GM20431 (cell line): ENCODE results near the gene GPC5.
"Not testable (repeated sequence)": the region's sequence is repeated elsewhere in the genome, so short reads cannot be mapped to it uniquely, and the experiment has no call there.

Experiments
- in situ Hi-C: fragments of 300-500 bp; cut with MseI, MboI; formaldehyde crosslinking; loops from one replicate; pipeline ENCODE4 v1.15.0; 2020; ENCODE audit warnings: low sequenced_read_pairs; ENCODE audit not compliant: unreplicated experiment

The GPC5 gene

DNA sequence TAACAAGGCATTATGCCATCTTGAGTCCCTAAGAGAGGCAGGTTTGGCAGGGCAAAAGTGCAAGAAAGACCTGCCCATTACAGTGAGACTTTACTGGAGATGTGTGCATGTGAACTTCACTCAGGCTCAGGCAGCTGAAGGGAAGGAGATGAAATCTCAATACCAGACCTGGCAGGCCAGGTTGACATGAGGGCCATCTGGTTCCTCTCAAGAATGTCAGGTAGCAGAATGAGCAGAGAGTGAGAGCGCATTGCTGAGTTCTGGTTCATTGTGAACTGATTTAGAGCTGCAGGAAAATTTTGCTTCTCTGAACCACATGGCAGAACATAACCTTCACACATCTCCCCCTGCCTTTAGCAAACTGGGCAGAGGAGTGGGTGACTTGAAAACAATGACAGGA lies 406.3 kb downstream of the GPC5 start:
- in situ Hi-C loops: no loop called here

DNA sequence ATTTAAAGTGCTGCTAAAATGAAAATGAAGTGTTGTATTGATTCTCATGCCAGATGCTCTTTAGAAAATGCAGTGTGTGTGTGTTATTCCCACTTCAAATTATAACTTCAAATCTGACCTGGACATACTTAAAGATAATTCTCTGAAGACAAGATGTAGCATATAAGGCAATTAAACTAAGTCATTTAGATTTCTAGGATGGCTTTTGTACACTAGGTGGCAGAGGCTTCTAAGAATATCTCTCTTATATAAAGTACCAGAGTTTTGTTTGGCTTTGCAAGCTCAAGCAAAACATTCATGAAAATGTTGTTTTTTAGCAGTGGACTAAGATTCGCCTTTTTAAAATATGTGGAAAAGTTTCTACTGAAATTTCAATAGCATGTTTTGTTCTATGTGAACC lies 407.2 kb downstream of the GPC5 start:
- in situ Hi-C loops: no loop called here

DNA sequence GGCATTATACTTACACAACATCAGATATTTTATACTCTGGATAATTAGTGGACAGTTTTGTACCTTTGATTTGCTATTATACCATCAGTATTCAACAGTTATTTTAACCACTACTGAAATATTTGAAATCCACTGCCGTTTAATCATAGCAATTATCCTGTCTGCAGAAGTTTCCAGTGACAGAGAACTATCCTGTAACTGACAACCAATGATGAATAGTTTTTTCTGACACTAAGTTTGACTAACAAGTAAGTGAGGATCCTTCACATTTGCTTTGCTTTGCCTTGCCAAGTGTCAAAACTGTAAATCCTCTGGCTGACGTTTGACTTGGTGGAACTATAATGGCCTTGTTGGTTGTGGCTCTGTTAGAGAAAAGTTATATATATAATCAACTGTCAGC lies 410.7 kb downstream of the GPC5 start:
- in situ Hi-C loops: no loop called here

DNA sequence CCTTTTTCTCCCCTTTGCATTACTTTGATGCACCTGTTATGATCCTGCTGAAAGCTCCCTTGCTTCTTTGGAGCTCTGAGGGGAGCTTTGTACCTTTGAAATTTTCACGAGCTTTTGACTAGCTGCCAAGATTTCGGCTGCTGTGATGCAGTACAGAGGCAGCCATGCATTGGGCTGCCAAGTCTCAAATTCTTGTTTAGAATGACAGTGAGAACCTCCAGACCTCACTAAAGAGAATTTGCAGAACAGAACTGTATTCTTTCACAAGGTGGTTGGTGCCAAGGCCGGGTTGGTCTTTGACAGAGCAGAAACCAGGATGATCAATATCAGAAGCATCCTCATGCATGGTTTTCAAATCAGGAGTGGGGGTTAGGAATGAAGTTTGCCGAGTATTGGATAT lies 414.8 kb downstream of the GPC5 start:
- in situ Hi-C loops: no loop called here

DNA sequence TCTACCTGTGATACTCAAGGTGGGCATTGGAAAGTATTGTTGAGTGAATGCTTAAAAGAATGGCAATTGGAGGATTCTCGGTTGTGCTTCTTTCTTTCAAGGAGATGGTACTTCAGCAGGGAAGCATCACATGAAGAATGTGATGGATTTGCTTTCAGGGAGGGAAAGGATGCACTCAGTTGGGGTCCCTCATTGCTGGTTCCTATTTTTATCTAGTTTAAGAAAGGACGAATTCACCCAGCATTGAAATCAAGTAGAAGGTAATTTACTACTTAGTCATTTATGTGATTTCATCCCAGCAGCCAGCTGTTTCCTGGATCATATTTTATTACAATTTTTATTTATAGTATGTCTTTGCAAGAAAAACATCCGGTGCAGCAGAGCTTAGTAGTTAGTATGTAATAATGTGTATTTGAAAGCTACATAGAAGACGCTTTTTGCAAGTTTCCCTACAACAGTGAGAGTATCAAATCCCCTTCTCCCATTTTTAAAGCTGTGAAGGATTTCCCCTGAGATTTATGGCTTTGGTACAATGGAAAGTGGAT lies 417.9 kb downstream of the GPC5 start:
- in situ Hi-C loops: no loop called here

DNA sequence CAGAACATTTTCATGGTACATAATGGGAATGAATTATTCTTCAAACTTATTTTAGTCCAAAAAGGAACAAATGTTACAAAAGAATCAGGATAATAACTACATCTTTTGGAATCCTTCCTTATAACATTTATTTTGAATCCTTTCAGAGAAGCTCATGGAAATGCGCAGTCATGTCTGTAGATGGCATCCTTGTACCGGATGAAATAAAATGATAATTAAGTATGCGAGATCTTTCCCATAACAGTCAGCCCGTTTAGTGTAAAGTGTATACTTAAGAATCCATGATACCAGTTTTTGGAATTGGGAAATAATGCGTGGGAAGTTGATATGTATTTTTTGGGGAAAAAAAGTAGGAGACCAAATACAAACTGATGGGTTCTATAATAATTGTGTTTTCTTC lies 418.8 kb downstream of the GPC5 start:
- in situ Hi-C loops: no loop called here

DNA sequence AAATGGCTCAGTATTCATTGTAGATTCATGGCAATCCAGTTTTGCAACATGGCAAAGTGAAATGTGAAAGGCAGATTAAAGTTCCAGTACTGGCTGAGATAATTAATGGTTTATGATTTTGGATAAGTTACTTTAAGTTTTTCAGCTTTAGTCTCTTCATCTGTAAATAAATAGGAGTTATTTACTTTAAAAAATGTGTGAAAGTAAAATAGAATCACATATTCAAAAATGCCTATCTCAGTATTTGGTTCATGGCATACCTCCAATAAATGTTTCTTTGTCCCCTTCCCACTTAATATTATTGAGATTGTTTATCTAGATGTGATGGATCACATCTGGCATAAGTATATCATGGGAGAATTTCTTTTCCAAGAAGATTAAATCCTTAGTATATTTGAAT lies 426.0 kb downstream of the GPC5 start:
- in situ Hi-C loops: no loop called here

DNA sequence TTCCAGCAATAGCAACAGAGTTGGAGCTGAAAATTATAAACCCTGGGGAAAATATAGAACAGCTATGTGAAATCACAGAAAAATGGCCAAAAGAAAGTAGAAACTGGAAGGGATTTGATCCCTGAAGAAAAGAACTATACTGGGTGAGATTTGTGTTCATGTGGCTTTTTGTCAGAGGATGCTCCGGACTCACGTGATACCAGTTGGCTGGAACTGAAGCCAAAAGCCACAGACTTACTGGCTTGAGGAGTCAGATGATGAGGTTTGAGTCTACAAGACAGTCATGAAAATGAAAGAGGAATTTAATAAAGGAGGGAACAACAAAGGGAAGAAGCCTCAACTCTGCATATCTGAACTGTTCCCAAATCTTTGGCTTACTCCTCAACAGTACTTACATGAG lies 427.1 kb downstream of the GPC5 start:
- in situ Hi-C loops: no loop called here

DNA sequence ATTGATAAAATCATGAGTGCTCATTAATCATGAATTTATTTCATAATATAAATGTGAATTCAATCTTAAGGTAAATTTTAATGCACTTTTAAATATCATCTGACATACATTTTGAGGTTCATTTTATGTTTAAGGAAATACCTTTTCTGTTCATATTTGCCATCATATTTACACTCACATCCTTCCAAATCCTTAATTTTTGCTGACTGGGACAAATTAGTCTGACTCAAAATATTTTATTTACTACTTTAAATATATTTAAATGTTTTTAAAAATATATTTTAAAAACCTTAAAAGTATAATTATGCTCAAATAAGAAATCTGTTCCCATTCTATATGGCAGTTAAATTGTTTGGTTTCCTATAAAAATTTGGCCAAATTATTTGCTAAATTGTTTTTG lies 438.1 kb downstream of the GPC5 start:
- in situ Hi-C loops: no loop called here

DNA sequence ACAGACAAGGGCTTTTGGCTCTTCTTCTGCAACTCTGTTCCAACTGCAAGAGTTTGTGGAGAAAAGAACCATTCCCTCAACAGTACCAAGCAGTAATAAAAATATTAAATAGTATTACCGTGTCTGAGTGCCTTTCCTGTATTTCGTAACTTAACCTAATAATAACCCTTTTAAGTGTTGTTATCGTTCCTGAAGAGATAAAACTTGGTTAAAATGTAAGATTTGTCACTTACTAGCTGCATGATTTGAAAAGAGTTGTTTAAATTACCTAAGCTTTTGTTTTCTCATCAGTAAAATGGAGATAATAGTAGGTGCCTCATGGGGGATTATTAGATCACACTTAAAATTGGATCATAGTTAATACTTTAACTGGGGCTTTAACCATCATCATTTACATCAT lies 447.2 kb downstream of the GPC5 start:
- in situ Hi-C loops: no loop called here

DNA sequence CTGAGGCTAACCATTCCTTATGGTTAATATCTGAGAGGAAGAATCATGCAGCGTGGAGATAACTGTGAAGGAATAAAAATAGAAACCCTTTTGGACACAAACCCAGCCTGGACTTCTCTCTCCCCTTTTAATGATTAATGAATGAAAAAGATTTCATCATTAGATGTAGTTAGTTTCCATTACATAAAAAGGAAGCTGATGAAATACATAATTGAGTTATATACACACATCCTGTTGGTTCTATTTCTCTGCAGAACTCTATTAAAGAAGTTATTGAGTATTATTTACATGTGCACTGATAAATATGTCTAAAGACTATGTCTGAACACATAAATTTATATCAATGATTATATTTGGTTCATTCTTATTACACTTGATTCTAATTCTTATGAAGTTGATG lies 465.3 kb downstream of the GPC5 start:
- in situ Hi-C loops: no loop called here

DNA sequence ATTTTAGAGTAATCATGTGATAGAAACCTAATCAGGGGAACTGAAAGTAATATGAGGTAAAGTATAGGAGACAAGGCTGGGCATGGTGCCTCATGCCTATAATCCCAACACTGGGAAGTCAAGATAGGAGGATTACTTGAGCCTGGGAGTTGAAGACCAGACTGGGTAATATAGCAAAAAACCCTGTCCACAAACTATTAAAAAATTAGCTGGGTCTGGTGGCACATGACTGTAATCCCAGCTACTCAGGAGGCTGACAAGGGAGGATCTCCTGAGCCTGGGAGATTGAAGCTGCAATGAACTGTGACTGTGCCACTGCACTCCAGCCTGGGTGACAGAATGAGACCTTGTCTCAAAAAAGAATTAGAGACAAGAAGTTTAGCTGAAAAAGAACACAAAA lies 469.9 kb downstream of the GPC5 start:
- in situ Hi-C loops: no loop called here

DNA sequence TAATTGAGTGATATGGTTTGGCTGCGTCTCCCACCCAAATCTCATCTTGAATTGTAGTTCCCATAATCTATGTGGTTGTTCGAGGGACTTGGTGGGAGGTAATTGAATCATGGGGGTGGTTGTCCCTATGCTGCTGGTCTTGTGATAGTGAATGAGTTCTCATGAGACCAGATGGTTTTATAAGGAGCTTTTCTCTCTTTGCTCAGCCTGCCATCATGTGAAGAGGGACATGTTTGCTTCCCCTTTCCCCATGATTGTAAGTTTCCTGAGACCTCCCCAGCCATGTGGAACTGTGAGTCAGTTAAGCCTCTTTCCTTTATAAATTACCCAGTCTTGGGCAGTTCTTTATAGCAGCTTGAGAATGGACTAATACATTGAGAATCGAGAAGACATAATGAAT lies 480.1 kb downstream of the GPC5 start:
- in situ Hi-C loops: no loop called here

DNA sequence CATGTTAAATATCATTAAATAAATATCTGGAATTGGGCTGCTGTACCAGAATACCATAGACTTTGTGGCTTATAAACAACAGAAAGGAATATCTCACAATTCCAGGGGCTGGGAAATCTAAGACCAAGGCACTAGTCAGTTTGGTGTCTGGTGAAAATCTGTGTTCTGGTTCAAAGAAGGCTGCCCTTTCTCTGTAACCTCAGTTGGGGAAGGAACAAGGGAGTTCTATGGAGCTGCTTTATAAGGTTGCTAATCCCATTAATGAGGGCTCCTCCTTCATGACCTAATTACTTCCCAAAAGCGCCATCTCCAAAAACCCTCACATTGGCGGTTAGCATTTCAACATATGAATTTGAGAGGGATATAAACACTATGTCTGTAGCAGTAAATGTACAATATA lies 480.9 kb downstream of the GPC5 start:
- in situ Hi-C loops: no loop called here

DNA sequence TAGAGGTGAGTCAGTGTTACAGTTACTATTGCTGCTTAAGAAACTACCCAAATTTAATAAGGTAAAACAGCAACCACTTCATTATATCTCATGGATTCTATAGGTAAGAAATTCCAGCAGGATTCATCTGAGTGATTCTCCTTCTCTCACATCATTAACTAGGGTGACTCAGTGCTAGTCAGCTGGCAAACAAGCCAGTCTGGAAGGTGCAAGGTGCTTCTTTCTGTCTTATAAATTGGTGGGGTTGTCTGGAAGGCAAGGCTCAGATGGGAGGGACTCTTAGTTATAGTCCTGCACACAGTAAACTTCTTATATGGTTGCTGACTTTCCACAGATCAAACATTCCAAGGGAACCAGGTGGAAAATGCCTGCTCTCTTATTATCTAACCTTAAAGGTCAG lies 484.5 kb downstream of the GPC5 start:
- in situ Hi-C loops: no loop called here

DNA sequence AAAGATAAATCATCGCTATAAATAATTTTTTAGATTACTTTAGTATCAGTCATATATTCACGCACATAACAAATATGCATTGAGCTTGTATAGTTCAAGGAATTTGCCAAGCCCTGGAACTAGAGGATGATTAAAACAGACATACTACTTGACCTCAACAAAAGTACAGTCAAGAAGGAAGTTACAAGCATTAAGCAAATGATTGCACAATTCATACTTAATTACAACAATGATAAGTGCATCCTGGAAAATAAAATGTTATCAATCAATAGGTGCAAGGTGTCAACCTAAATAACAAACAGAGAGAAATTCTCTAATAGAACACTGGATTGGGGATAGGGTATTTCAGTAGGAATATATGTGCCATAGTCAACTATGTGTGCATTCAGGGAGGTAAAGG lies 491.2 kb downstream of the GPC5 start:
- in situ Hi-C loops: no loop called here

DNA sequence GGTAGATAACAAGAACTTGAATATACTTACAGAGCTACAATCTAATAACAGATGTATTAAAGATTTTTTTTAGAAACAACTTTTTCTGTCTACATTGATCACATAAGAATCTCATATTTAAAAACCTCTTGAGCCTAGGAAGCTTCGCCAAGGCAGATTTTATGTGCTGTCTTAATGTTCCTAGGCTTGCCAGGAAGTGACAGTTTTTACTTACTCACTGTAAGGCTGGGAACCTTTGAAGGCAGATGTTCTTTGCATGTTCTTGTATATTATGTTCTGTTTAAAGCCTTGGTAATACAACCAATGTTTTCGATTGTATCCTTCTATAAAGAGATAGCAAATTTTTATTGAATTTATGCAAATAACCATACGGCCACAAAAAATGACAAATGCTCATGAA lies 492.7 kb downstream of the GPC5 start:
- in situ Hi-C loops: no loop called here

DNA sequence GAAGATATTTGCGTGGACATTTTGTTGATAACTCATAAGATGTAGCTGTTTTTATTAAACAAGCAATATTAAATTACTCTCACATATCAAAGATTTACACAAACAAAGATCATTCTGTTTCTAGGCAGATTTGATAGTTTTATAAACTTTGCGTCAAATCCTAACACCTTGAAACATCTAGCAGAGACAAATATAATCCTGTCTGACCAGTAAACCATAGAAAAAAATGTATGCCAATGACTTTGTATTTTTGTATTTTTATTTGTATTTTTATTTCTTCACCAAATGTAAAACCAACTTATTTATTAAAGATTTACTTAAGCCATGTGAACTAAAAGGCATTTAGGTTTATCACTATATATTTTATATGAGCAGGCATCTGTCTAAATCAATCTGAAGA lies 494.6 kb downstream of the GPC5 start:
- in situ Hi-C loops: no loop called here

DNA sequence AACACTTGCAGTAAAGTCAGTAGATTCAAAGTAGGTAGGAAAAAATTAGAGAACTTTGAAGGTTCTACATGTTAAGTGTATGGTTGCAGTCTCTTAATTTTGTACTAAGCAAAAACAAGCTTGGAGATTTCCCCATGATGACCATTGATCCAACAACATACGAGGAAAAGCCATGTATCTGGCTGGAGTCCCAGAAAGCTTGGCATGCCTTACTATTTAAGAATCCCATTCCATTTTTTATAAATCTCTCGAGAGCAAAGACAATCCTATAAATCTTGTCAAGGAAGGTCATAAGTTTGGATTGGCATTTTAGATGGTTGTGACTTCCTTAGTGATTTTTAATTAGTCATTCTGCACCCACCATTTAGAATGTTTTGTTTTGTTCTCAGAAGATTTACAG lies 495.9 kb downstream of the GPC5 start:
- in situ Hi-C loops: no loop called here

DNA sequence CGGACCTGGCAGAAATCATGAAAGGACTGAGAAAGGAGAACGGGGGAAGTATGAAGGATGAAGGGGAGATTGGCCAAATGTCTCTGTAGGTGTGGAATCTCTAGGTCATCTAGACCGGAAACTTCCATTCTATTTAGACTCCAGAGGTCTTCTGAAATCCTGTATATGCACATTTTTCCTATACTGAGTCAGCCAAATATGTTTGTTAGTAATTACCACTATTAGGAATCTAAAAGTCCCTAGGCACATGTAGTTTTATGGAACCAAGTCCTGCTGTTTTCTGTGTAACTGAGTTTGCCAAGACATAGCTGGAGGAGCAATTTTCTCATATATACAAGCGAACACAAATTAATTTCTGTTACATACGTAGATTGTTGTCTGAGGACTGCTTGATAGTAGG lies 498.1 kb downstream of the GPC5 start:
- in situ Hi-C loops: no loop called here

DNA sequence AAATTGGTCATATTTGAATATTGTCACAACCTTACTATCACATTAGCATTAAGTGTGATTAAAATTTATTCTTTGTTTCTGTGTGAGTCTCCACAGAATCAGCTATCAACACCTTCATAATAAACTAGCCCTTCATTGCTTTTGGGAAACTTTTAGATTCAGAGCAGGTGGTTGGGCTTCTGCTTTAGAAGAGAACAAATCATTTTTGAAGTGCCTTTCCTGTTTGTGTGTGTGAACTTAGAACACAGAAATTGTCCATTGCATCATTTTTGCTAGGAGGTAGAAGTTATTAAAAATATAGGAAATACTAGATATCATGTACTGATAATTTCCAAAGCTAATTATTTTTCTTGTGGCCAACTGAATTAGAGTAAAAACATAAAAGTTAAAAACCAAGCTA lies 500.6 kb downstream of the GPC5 start:
- in situ Hi-C loops: not testable (repeated sequence)

DNA sequence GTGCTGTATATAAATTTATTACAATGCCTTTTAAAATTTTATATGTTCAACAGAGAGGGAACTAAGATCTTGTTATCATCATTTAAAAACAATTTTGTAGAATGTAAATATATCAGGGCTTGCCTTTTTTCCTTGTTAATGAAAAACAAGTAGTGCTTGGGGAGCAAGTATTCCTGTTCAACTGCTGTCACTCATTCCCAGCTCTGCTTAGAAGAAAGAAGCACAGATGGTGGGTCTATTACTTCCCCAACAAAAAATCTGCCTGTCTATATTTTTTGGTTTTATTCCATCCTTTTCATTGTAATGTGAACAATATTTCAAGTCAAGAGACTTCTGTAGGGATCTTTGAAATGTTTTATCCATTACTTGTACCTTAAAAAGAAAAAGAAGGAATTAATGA lies 503.9 kb downstream of the GPC5 start:
- in situ Hi-C loops: no loop called here

DNA sequence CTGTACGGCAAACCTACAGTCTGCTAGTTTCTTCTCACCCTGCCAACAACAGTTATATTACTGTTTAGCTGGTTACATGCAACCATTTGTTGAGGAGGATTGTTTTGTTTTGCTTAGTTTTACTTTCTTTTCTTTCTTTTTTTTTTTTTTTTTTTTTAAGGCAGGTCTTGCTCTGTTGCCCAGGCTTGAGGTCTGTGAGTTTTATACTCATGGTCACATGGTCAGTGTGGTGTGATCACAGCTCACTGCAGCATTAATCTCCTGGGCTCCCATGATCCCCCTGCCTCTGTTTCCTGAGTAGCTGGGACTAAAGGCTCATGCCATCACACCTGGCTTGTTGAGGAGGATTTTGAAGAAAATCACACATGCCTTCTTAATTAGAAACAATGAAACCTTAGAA lies 505.6 kb downstream of the GPC5 start:
- in situ Hi-C loops: no loop called here
